WTC11 (cell line): ENCODE data around the gene FA2H. TPM values are rescaled to one million over a fixed set of nuclear protein-coding genes. Genes with fewer than 3 reads are reported as not detected.

Experiments
- ATAC-seq: fragments of 200-7000 bp; cut with Tn5 transposase; 2 replicates; pipeline ENCODE4 v1.10.0; 2021; ENCODE audit warnings: mild to moderate bottlenecking, moderate library complexity
- Bru-seq: library from RNA; stranded (reverse); fragments of 400-500 nt; gene quantifications from one replicate; lab custom pipeline; 2021; lab: Mats Ljungman, UMichigan
- CTCF ChIA-PET: fragments of 300-600 bp; sonication (Branson Sonifier 250); formaldehyde crosslinking; loops from one replicate; lab custom pipeline; 2021; ENCODE audit warnings: antibody characterized with exemption; lab: Charles Lee
- POLR2A ChIA-PET: fragments of 350-600 bp; sonication (Branson Sonifier 250); formaldehyde crosslinking; loops from one replicate; lab custom pipeline; 2021; ENCODE audit warnings: antibody characterized with exemption; lab: Charles Lee
- DNase-seq: peaks from one replicate; pipeline ENCODE4 v3.0.0; 2021; ENCODE audit warnings: low spot score
- H3K27ac Mint-ChIP-seq: 2 replicates; pipeline ENCODE4 v1.8.0; 2021; ENCODE audit warnings: mixed read lengths
- H3K27me3 Mint-ChIP-seq: 2 replicates; pipeline ENCODE4 v1.8.0; 2021; ENCODE audit warnings: low read depth, mild to moderate bottlenecking, moderate library complexity, mixed read lengths
- H3K36me3 Mint-ChIP-seq: 2 replicates; pipeline ENCODE4 v1.8.0; 2021; ENCODE audit warnings: mixed read lengths
- H3K4me1 Mint-ChIP-seq: 2 replicates; pipeline ENCODE4 v1.8.0; 2022; ENCODE audit warnings: mixed read lengths
- H3K4me3 Mint-ChIP-seq: 2 replicates; pipeline ENCODE4 v1.8.0; 2021; ENCODE audit warnings: mild to moderate bottlenecking, moderate library complexity, mixed read lengths
- H3K9me3 Mint-ChIP-seq: 2 replicates; pipeline ENCODE4 v1.8.0; 2021; ENCODE audit warnings: mixed read lengths
- ELF4 ChIP-seq: sonication (generic); formaldehyde crosslinking; IDR thresholded peaks from 2 replicates; pipeline ENCODE4 v1.8.1; 2022; ENCODE audit warnings: low read depth, mild to moderate bottlenecking, moderate library complexity, missing genetic modification reagents
- EMX1 ChIP-seq: fragments of 250-450 bp; sonication (Bioruptor Pico); IDR thresholded peaks from 2 replicates; pipeline ENCODE4 v1.8.0; 2021; ENCODE audit warnings: mild to moderate bottlenecking
- ESRRA ChIP-seq: sonication (generic); formaldehyde crosslinking; IDR thresholded peaks from 2 replicates; pipeline ENCODE4 v1.8.1; 2022; ENCODE audit warnings: mild to moderate bottlenecking, missing genetic modification reagents, borderline replicate concordance
- FOXK1 ChIP-seq: sonication (generic); formaldehyde crosslinking; IDR thresholded peaks from 2 replicates; pipeline ENCODE4 v1.8.0; 2022; ENCODE audit warnings: mild to moderate bottlenecking, moderate library complexity, missing genetic modification reagents
- FOXP1 ChIP-seq: sonication (generic); formaldehyde crosslinking; IDR thresholded peaks from 2 replicates; pipeline ENCODE4 v1.8.0; 2022; ENCODE audit warnings: missing genetic modification reagents, mild to moderate bottlenecking, moderate library complexity, borderline replicate concordance
- NFYB ChIP-seq: sonication (generic); formaldehyde crosslinking; conservative IDR thresholded peaks from 2 replicates; pipeline ENCODE4 v1.8.0; 2022; ENCODE audit warnings: low read depth, missing genetic modification reagents
- RELA ChIP-seq: sonication (generic); formaldehyde crosslinking; IDR thresholded peaks from 2 replicates; pipeline ENCODE4 v1.8.1; 2022; ENCODE audit warnings: missing genetic modification reagents, mild to moderate bottlenecking, borderline replicate concordance
- SP1 ChIP-seq: sonication (generic); formaldehyde crosslinking; conservative IDR thresholded peaks from 2 replicates; pipeline ENCODE4 v1.8.1; 2022; ENCODE audit warnings: missing genetic modification reagents
- ZNF317 ChIP-seq: sonication (generic); formaldehyde crosslinking; IDR thresholded peaks from 2 replicates; pipeline ENCODE4 v1.8.1; 2023; ENCODE audit warnings: low read depth, mild to moderate bottlenecking, moderate library complexity, missing genetic modification reagents, borderline replicate concordance
- ZNF423 ChIP-seq: fragments of 250-450 bp; sonication (Bioruptor Pico); IDR thresholded peaks from 2 replicates; pipeline ENCODE4 v2.1.2; 2022; ENCODE audit warnings: mild to moderate bottlenecking, moderate library complexity
- long read RNA-seq, 3 experiments: library from RNA in 1 of 3; library from capped mRNA in 1 of 3; library from polyadenylated mRNA in 1 of 3; unstranded in 2 of 3; stranded (forward) in 1 of 3; transcript quantifications; one replicate each; pipeline ENCODE4 v2.0.0, GENCODE V29; 2021
- total RNA-seq: library from RNA; stranded (reverse); gene quantifications from 3 replicates; pipeline ENCODE4 v1.2.3, GENCODE V29; 2021
- TF ChIP-seq, protein P1 (sequence below): fragments of 250-450 bp; sonication (Bioruptor Pico); IDR thresholded peaks from 2 replicates; pipeline ENCODE4 v1.8.0; 2021; ENCODE audit warnings: mild to moderate bottlenecking
- TF ChIP-seq, protein P2 (sequence below): sonication (generic); formaldehyde crosslinking; IDR thresholded peaks from 2 replicates; pipeline ENCODE4 v1.8.1; 2023; ENCODE audit warnings: mild to moderate bottlenecking, moderate library complexity, missing genetic modification reagents
- TF ChIP-seq, protein P3 (sequence below): sonication (generic); formaldehyde crosslinking; conservative IDR thresholded peaks from 2 replicates; pipeline ENCODE4 v1.8.1; 2023; ENCODE audit warnings: mild to moderate bottlenecking, low read depth, missing genetic modification reagents, moderate library complexity
- TF ChIP-seq, protein P4 (sequence below): sonication (generic); formaldehyde crosslinking; IDR thresholded peaks from 2 replicates; pipeline ENCODE4 v1.8.1; 2022; ENCODE audit warnings: mild to moderate bottlenecking, moderate library complexity, missing genetic modification reagents
- TF ChIP-seq, protein P5 (sequence below): sonication (generic); formaldehyde crosslinking; IDR thresholded peaks from 2 replicates; pipeline ENCODE4 v1.8.1; 2023; ENCODE audit warnings: mild to moderate bottlenecking, missing genetic modification reagents, moderate library complexity
- TF ChIP-seq, protein P6 (sequence below): fragments of 250-450 bp; sonication (Bioruptor Pico); IDR thresholded peaks from 2 replicates; pipeline ENCODE4 v1.9.0; 2021; ENCODE audit warnings: mild to moderate bottlenecking
- TF ChIP-seq, protein P7 (sequence below): sonication (generic); formaldehyde crosslinking; IDR thresholded peaks from 2 replicates; pipeline ENCODE4 v1.8.0; 2022; ENCODE audit warnings: mild to moderate bottlenecking, missing genetic modification reagents

FA2H gene, protein sequence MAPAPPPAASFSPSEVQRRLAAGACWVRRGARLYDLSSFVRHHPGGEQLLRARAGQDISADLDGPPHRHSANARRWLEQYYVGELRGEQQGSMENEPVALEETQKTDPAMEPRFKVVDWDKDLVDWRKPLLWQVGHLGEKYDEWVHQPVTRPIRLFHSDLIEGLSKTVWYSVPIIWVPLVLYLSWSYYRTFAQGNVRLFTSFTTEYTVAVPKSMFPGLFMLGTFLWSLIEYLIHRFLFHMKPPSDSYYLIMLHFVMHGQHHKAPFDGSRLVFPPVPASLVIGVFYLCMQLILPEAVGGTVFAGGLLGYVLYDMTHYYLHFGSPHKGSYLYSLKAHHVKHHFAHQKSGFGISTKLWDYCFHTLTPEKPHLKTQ
- 6.0 to 10.9 TPM (median 6.6 TPM) in 3 replicates for total RNA-seq
- Bru-seq, nascent RNA = percentile 46 among the genes with signal in this experiment
- long read RNA-seq, experiment 1, transcript FA2H-201 (7 exons, 2,424 nt) = major isoform, 21 of 30 reads
- long read RNA-seq, experiment 1, partial matches to known transcripts = 3 of 30 reads
- long read RNA-seq, experiment 1, other reads (novel, unspliced or antisense) = 4 of 30 reads
- long read RNA-seq, experiment 2, transcript FA2H-201 (7 exons, 2,424 nt) = major isoform, 5 of 8 reads
- long read RNA-seq, experiment 2, partial matches to known transcripts = 3 of 8 reads
- long read RNA-seq, experiment 2, other reads (novel, unspliced or antisense) = 0 of 8 reads
- long read RNA-seq, experiment 3 = 0 reads

DNA sequence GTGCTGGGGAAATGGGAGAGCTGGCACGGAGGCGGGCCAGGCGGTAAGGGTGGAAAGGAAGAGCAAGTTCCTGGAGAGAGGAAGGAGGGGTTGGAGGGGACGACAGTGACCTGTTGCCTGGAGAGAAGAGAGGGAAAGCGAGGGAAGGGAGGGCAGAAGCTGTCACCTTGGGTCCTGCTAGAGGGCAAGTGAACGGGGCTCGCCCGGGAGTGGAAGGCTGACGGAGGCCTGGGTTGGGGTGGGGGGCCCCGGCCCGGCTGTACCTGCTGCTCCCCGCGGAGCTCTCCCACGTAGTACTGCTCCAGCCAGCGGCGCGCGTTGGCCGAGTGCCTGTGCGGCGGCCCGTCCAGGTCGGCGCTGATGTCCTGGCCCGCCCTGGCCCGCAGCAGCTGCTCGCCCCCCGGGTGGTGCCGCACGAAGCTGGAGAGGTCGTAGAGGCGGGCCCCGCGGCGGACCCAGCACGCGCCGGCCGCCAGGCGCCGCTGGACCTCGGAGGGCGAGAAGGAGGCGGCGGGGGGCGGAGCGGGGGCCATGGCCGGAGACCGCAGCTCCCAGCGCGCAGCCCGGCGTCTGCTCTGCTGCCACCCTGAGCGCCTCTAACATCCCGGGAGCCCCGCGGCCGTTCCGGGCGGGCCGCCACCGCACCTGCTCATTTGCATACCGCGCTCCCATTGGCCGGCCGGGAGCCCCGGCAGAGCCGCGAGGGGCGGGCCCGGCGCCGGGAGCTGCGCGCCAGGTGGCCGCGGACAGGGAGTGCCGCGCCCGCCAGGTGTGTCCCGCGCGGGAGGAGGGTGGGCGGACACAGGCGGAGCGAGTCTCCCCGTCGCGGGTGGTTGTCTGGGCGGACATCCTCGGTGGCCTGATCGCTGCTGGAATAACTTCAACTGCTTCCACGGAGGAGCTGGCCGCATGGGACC, at the start of gene FA2H:
FA2H (minus strand) TSS at position 598 of the 917 bp plus-strand sequence; CDS start at position 533, 65 bp downstream.
- H3K27ac Mint-ChIP-seq = peak within 1 kb of the TSS; percentile 80; the same call in 1 of the 2 replicates
- CTCF ChIA-PET = interaction anchor here (0.6 to 2.5 kb wide), 33 partner anchors 13 to 336 kb away, joined by 3 to 36 read pairs (median 4); no protein-coding TSS in a partner anchor
- DNase-seq = peak; percentile 88
- no peaks in the 10 kb centered on the region for H3K36me3 Mint-ChIP-seq
- peak; percentile 94 for ATAC-seq
- peaks cover 31% of the 10 kb centered on the region for H3K27me3 Mint-ChIP-seq
- H3K4me1 Mint-ChIP-seq = peaks cover 16% of the 10 kb centered on the region
- TF ChIP-seq, protein P1, sequence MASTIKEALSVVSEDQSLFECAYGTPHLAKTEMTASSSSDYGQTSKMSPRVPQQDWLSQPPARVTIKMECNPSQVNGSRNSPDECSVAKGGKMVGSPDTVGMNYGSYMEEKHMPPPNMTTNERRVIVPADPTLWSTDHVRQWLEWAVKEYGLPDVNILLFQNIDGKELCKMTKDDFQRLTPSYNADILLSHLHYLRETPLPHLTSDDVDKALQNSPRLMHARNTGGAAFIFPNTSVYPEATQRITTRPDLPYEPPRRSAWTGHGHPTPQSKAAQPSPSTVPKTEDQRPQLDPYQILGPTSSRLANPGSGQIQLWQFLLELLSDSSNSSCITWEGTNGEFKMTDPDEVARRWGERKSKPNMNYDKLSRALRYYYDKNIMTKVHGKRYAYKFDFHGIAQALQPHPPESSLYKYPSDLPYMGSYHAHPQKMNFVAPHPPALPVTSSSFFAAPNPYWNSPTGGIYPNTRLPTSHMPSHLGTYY (CRISPR knock-in tag) = no peak
- TF ChIP-seq, protein P2, sequence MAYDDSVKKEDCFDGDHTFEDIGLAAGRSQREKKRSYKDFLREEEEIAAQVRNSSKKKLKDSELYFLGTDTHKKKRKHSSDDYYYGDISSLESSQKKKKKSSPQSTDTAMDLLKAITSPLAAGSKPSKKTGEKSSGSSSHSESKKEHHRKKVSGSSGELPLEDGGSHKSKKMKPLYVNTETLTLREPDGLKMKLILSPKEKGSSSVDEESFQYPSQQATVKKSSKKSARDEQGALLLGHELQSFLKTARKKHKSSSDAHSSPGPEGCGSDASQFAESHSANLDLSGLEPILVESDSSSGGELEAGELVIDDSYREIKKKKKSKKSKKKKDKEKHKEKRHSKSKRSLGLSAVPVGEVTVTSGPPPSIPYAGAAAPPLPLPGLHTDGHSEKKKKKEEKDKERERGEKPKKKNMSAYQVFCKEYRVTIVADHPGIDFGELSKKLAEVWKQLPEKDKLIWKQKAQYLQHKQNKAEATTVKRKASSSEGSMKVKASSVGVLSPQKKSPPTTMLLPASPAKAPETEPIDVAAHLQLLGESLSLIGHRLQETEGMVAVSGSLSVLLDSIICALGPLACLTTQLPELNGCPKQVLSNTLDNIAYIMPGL (CRISPR knock-in tag) = peak; percentile 74; the same call in 1 of the 2 replicates
- no peak for TF ChIP-seq EMX1 (CRISPR knock-in tag)
- TF ChIP-seq, protein P3, sequence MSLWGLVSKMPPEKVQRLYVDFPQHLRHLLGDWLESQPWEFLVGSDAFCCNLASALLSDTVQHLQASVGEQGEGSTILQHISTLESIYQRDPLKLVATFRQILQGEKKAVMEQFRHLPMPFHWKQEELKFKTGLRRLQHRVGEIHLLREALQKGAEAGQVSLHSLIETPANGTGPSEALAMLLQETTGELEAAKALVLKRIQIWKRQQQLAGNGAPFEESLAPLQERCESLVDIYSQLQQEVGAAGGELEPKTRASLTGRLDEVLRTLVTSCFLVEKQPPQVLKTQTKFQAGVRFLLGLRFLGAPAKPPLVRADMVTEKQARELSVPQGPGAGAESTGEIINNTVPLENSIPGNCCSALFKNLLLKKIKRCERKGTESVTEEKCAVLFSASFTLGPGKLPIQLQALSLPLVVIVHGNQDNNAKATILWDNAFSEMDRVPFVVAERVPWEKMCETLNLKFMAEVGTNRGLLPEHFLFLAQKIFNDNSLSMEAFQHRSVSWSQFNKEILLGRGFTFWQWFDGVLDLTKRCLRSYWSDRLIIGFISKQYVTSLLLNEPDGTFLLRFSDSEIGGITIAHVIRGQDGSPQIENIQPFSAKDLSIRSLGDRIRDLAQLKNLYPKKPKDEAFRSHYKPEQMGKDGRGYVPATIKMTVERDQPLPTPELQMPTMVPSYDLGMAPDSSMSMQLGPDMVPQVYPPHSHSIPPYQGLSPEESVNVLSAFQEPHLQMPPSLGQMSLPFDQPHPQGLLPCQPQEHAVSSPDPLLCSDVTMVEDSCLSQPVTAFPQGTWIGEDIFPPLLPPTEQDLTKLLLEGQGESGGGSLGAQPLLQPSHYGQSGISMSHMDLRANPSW (CRISPR knock-in tag) = 0 out of 2 replicates have a peak, but pooled peaks have one; percentile 80
- TF ChIP-seq SP1 (CRISPR knock-in tag) = peak; percentile 52
- peak; percentile 24; the same call in 1 of the 2 replicates for TF ChIP-seq ZNF317 (CRISPR knock-in tag)
- TF ChIP-seq, protein P4, sequence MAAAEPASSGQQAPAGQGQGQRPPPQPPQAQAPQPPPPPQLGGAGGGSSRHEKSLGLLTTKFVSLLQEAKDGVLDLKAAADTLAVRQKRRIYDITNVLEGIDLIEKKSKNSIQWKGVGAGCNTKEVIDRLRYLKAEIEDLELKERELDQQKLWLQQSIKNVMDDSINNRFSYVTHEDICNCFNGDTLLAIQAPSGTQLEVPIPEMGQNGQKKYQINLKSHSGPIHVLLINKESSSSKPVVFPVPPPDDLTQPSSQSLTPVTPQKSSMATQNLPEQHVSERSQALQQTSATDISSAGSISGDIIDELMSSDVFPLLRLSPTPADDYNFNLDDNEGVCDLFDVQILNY (CRISPR knock-in tag) = peak; percentile 61
- TF ChIP-seq RELA = 0 out of 2 replicates have a peak, but pooled peaks have one; percentile 44
- TF ChIP-seq ELF4 (CRISPR knock-in tag) = 0 out of 2 replicates have a peak, but pooled peaks have one; percentile 46
- TF ChIP-seq, protein P5, sequence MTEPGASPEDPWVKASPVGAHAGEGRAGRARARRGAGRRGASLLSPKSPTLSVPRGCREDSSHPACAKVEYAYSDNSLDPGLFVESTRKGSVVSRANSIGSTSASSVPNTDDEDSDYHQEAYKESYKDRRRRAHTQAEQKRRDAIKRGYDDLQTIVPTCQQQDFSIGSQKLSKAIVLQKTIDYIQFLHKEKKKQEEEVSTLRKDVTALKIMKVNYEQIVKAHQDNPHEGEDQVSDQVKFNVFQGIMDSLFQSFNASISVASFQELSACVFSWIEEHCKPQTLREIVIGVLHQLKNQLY (CRISPR knock-in tag) = 0 out of 2 replicates have a peak, but pooled peaks have one; percentile 30
- TF ChIP-seq NFYB (CRISPR knock-in tag) = no peak
- TF ChIP-seq, protein P6, sequence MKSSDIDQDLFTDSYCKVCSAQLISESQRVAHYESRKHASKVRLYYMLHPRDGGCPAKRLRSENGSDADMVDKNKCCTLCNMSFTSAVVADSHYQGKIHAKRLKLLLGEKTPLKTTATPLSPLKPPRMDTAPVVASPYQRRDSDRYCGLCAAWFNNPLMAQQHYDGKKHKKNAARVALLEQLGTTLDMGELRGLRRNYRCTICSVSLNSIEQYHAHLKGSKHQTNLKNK (CRISPR knock-in tag) = 0 out of 2 replicates have a peak, but pooled peaks have one; percentile 44
- TF ChIP-seq ZNF423 (CRISPR knock-in tag) = peak; percentile 92; the same call in 1 of the 2 replicates
- TF ChIP-seq FOXP1 (CRISPR knock-in tag) = 0 out of 2 replicates have a peak, but pooled peaks have one; percentile 10
- TF ChIP-seq FOXK1 = peak; percentile 37; the same call in 1 of the 2 replicates
- TF ChIP-seq, protein P7, sequence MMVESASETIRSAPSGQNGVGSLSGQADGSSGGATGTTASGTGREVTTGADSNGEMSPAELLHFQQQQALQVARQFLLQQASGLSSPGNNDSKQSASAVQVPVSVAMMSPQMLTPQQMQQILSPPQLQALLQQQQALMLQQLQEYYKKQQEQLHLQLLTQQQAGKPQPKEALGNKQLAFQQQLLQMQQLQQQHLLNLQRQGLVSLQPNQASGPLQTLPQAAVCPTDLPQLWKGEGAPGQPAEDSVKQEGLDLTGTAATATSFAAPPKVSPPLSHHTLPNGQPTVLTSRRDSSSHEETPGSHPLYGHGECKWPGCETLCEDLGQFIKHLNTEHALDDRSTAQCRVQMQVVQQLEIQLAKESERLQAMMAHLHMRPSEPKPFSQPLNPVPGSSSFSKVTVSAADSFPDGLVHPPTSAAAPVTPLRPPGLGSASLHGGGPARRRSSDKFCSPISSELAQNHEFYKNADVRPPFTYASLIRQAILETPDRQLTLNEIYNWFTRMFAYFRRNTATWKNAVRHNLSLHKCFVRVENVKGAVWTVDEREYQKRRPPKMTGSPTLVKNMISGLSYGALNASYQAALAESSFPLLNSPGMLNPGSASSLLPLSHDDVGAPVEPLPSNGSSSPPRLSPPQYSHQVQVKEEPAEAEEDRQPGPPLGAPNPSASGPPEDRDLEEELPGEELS (CRISPR knock-in tag) = peak; percentile 27; the same call in 1 of the 2 replicates
- no peak for TF ChIP-seq ESRRA (CRISPR knock-in tag)
- peak within 1 kb of the TSS; percentile 84 for H3K4me3 Mint-ChIP-seq
- POLR2A ChIA-PET = interaction anchor here (0.6 to 1.4 kb wide), 2 partner anchors 37 to 184 kb away, joined by 4 read pairs; no protein-coding TSS in a partner anchor
- no peaks in the 10 kb centered on the region for H3K9me3 Mint-ChIP-seq
